HepG2 (cell line): ENCODE data around the gene HCN4. TPM values are rescaled to one million over a fixed set of nuclear protein-coding genes. Genes with fewer than 3 reads are reported as not detected.

ENCODE experiments used
- ADNP ChIP-seq: sonication (generic); formaldehyde crosslinking; IDR thresholded peaks from 2 replicates; pipeline ENCODE4 v1.4.0; 2020; ENCODE audit warnings: missing genetic modification reagents
- ARNTL ChIP-seq: sonication (generic); formaldehyde crosslinking; IDR thresholded peaks from 2 replicates; pipeline ENCODE4 v1.4.0; 2020; ENCODE audit warnings: mild to moderate bottlenecking, missing genetic modification reagents
- ATAD3A ChIP-seq: sonication (generic); formaldehyde crosslinking; IDR thresholded peaks from 2 replicates; pipeline ENCODE4 v1.4.0; 2020; ENCODE audit warnings: missing genetic modification reagents
- CHD2 ChIP-seq: IDR thresholded peaks from 2 replicates; pipeline ENCODE4 v1.6.1; 2011; ENCODE audit warnings: low read depth, low read length, improper control_type of control experiment
- EP300 ChIP-seq, 3 experiments: sonication (generic) in 1 of 3; formaldehyde crosslinking in 1 of 3; IDR thresholded peaks; 2 replicates each; pipeline versions ENCODE4 v1.5.1 to v1.6.1; 2011 to 2020; ENCODE audit warnings: low read depth in 2 of 3, low read length in 2 of 3, borderline replicate concordance in 1 of 3, improper control_type of control experiment in 1 of 3, mild to moderate bottlenecking in 1 of 3, missing genetic modification reagents in 1 of 3, moderate library complexity in 1 of 3
- HDAC1 ChIP-seq: sonication (generic); formaldehyde crosslinking; IDR thresholded peaks from 2 replicates; pipeline ENCODE4 v1.5.1; 2020; ENCODE audit warnings: mild to moderate bottlenecking, missing genetic modification reagents
- JUND ChIP-seq: sonication (generic); formaldehyde crosslinking; IDR thresholded peaks from 2 replicates; pipeline ENCODE4 v1.8.0; 2022; ENCODE audit warnings: mild to moderate bottlenecking, missing genetic modification reagents
- KLF15 ChIP-seq: sonication (generic); formaldehyde crosslinking; IDR thresholded peaks from 2 replicates; pipeline ENCODE4 v1.8.1; 2023; ENCODE audit warnings: borderline replicate concordance, mild to moderate bottlenecking, inconsistent platforms, missing genetic modification reagents, mixed read lengths
- MEF2D ChIP-seq: sonication (generic); formaldehyde crosslinking; IDR thresholded peaks from 2 replicates; pipeline ENCODE4 v1.5.1; 2020; ENCODE audit warnings: mild to moderate bottlenecking, missing genetic modification reagents
- NCOA5 ChIP-seq: sonication (generic); formaldehyde crosslinking; IDR thresholded peaks from 2 replicates; pipeline ENCODE4 v1.4.0; 2020; ENCODE audit warnings: missing genetic modification reagents
- NR3C1 ChIP-seq: sonication (generic); formaldehyde crosslinking; IDR thresholded peaks from 2 replicates; pipeline ENCODE4 v1.4.0; 2020; ENCODE audit warnings: missing genetic modification reagents
- ONECUT2 ChIP-seq: sonication (generic); formaldehyde crosslinking; IDR thresholded peaks from 2 replicates; pipeline ENCODE4 v1.4.0; 2020; ENCODE audit warnings: missing genetic modification reagents
- RFX1 ChIP-seq: fragments of 450-650 bp; IDR thresholded peaks from 2 replicates; pipeline ENCODE4 v1.6.1; 2017
- SRSF9 ChIP-seq: fragments of 200-400 bp; formaldehyde crosslinking; IDR thresholded peaks from 2 replicates; pipeline ENCODE4 v1.6.1; 2018; ENCODE audit warnings: borderline replicate concordance, mild to moderate bottlenecking, low read depth, low read length; ENCODE audit not compliant: insufficient read depth, poor library complexity, severe bottlenecking
- TOPORS ChIP-seq: sonication (generic); formaldehyde crosslinking; IDR thresholded peaks from 2 replicates; pipeline ENCODE4 v1.8.0; 2023; ENCODE audit warnings: mild to moderate bottlenecking, missing genetic modification reagents
- ZMYM3 ChIP-seq: sonication (generic); formaldehyde crosslinking; IDR thresholded peaks from 2 replicates; pipeline ENCODE4 v1.5.1; 2020; ENCODE audit warnings: mild to moderate bottlenecking, missing genetic modification reagents
- ZNF337 ChIP-seq: sonication (generic); formaldehyde crosslinking; IDR thresholded peaks from 2 replicates; pipeline ENCODE4 v1.5.1; 2020; ENCODE audit warnings: missing genetic modification reagents, low read depth, mild to moderate bottlenecking, borderline replicate concordance
- ZNF550 ChIP-seq: sonication (generic); formaldehyde crosslinking; IDR thresholded peaks from 2 replicates; pipeline ENCODE4 v1.4.0; 2020; ENCODE audit warnings: mild to moderate bottlenecking, missing genetic modification reagents, borderline replicate concordance
- ZNF629 ChIP-seq: sonication (generic); formaldehyde crosslinking; conservative IDR thresholded peaks from 2 replicates; pipeline ENCODE4 v1.5.0; 2020; ENCODE audit warnings: missing genetic modification reagents
- ZNF788 ChIP-seq: sonication (generic); formaldehyde crosslinking; IDR thresholded peaks from 2 replicates; pipeline ENCODE4 v1.5.0; 2020; ENCODE audit warnings: mild to moderate bottlenecking, missing genetic modification reagents, borderline replicate concordance
- ZNF879 ChIP-seq: sonication (generic); formaldehyde crosslinking; IDR thresholded peaks from 2 replicates; pipeline ENCODE4 v1.8.1; 2023; ENCODE audit warnings: missing genetic modification reagents
- ZNF883 ChIP-seq: sonication (generic); formaldehyde crosslinking; IDR thresholded peaks from 2 replicates; pipeline ENCODE4 v1.5.1; 2020; ENCODE audit warnings: mild to moderate bottlenecking, missing genetic modification reagents; ENCODE audit errors: not compliant biosample characterization
- ZSCAN29 ChIP-seq: sonication (generic); formaldehyde crosslinking; conservative IDR thresholded peaks from 2 replicates; pipeline ENCODE4 v1.4.0; 2020; ENCODE audit warnings: mild to moderate bottlenecking, missing genetic modification reagents
- polyA plus RNA-seq, 8 experiments: library from polyadenylated mRNA; depleted of rRNA in 3 of 8; stranded (reverse) in 7 of 8; unstranded in 1 of 8; fragments of >200 nt; fragmentation: Illumina TruSeq in 4 of 8; extraction: Trizol in 4 of 8; gene quantifications; 2 replicates each; pipeline versions ENCODE4 v1.2.1 to v1.2.3, GENCODE V29; 2011 to 2016; ENCODE audit warnings: low read depth in 4 of 8, missing spikeins in 1 of 8, mixed read lengths in 1 of 8; ENCODE audit not compliant: insufficient read depth in 1 of 8
- total RNA-seq, 5 experiments: library from RNA; depleted of rRNA; stranded (reverse); fragments of >200 nt; fragmentation: Illumina TruSeq; extraction: Trizol; gene quantifications; 2 replicates each; pipeline ENCODE4 v1.2.3, GENCODE V29; 2016; ENCODE audit warnings: low read depth in 1 of 5
- TF ChIP-seq, protein P1 (sequence below): sonication (generic); formaldehyde crosslinking; conservative IDR thresholded peaks from 2 replicates; pipeline ENCODE4 v1.8.0; 2022; ENCODE audit warnings: missing genetic modification reagents
- TF ChIP-seq, protein P2 (sequence below): fragments of 450-650 bp; IDR thresholded peaks from 2 replicates; pipeline ENCODE4 v1.6.1; 2017
- TF ChIP-seq, protein P3 (sequence below): sonication (generic); formaldehyde crosslinking; IDR thresholded peaks from 2 replicates; pipeline ENCODE4 v1.8.0; 2022; ENCODE audit warnings: low read depth, missing genetic modification reagents

Gene HCN4
- total and polyA plus RNA-seq, 2 of the 13 experiments (the other 11 are each of a cell fraction or from before 2014, with no cell fraction given), result not detected

DNA sequence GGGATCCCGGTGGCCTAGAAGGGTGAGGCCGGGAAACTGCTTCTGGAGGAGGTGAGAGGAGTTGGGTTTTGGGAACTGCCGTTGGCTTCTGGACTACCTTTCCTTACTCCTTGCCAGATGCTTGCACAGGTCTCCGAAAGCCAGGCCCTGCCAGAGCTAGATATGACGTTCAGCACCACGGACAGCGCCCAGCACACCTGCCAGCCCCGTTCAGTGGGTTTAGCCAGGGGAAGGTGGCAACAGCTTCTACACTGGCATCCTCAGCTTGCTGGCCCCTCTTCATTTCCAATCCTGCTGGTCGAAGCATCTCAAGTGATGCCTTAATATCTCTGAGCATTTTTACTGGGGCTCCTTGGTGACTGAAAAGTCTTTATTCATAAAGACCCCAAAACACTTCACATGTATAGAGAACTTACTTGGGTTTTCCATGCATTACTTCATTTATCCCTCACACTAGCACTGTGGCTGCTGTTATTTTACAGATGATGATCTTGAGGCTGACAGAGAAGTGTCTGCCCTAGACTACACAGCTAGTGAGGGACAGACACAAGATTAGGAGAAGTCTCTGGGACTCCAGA, 21.9 kb downstream of the HCN4 start (continued):
- TF ChIP-seq SRSF9 (no peak), ZNF788 (CRISPR knock-in tag) (no peak), ONECUT2 (CRISPR knock-in tag) (peak; percentile 41; the same call in 1 of the 2 replicates), ZNF629 (CRISPR knock-in tag) (no peak), RFX1 (no peak), ATAD3A (no peak), ZNF883 (CRISPR knock-in tag) (peak; percentile 59), TOPORS (CRISPR knock-in tag) (no peak), KLF15 (CRISPR knock-in tag) (peak; percentile 72; the same call in 1 of the 2 replicates), NR3C1 (CRISPR knock-in tag) (no peak), ADNP (CRISPR knock-in tag) (no peak), HDAC1 (no peak), ZNF879 (CRISPR knock-in tag) (no peak), NCOA5 (CRISPR knock-in tag) (no peak), ARNTL (CRISPR knock-in tag) (no peak), ZNF337 (CRISPR knock-in tag) (no peak), JUND (CRISPR knock-in tag) (no peak), CHD2 (no peak), ZMYM3 (CRISPR knock-in tag) (no peak), ZNF550 (CRISPR knock-in tag) (no peak), EP300 (IDR thresholded peaks at IDR 0.05; ENCODE audit: low read depth in 2 of 2, low read length in 2 of 2) (no peak), EP300 (CRISPR knock-in tag; IDR thresholded peaks at IDR 0.05; ENCODE audit: borderline replicate concordance) (no peak), MEF2D (CRISPR knock-in tag) (0 out of 2 replicates have a peak, but pooled peaks have one; percentile 34), ZSCAN29 (no peak)
- TF ChIP-seq, protein P1, sequence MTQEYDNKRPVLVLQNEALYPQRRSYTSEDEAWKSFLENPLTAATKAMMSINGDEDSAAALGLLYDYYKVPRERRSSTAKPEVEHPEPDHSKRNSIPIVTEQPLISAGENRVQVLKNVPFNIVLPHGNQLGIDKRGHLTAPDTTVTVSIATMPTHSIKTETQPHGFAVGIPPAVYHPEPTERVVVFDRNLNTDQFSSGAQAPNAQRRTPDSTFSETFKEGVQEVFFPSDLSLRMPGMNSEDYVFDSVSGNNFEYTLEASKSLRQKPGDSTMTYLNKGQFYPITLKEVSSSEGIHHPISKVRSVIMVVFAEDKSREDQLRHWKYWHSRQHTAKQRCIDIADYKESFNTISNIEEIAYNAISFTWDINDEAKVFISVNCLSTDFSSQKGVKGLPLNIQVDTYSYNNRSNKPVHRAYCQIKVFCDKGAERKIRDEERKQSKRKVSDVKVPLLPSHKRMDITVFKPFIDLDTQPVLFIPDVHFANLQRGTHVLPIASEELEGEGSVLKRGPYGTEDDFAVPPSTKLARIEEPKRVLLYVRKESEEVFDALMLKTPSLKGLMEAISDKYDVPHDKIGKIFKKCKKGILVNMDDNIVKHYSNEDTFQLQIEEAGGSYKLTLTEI (CRISPR knock-in tag), result no peak
- TF ChIP-seq, protein P2, sequence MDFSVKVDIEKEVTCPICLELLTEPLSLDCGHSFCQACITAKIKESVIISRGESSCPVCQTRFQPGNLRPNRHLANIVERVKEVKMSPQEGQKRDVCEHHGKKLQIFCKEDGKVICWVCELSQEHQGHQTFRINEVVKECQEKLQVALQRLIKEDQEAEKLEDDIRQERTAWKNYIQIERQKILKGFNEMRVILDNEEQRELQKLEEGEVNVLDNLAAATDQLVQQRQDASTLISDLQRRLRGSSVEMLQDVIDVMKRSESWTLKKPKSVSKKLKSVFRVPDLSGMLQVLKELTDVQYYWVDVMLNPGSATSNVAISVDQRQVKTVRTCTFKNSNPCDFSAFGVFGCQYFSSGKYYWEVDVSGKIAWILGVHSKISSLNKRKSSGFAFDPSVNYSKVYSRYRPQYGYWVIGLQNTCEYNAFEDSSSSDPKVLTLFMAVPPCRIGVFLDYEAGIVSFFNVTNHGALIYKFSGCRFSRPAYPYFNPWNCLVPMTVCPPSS, result no peak
- TF ChIP-seq, protein P3, sequence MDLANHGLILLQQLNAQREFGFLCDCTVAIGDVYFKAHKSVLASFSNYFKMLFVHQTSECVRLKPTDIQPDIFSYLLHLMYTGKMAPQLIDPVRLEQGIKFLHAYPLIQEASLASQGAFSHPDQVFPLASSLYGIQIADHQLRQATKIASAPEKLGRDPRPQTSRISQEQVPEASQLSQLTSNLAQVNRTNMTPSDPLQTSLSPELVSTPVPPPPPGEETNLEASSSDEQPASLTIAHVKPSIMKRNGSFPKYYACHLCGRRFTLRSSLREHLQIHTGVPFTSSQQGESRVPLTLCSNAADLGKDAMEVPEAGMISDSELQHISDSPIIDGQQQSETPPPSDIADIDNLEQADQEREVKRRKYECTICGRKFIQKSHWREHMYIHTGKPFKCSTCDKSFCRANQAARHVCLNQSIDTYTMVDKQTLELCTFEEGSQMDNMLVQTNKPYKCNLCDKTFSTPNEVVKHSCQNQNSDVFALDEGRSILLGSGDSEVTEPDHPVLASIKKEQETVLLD (CRISPR knock-in tag), result no peak
